KOPT-K1 (cell line): Measurements from ENCODE around the gene ZNF628.

Experiments used
- H3K27ac ChIP-seq: fragments of 200-600 bp; sonication (generic); 2 replicates; pipeline ENCODE4 v1.5.1; 2016; ENCODE audit warnings: antibody characterized with exemption, mild to moderate bottlenecking, low read depth, low read length; ENCODE audit not compliant: poor library complexity, severe bottlenecking
- H3K36me3 ChIP-seq: fragments of 200-600 bp; sonication (generic); 2 replicates; pipeline ENCODE4 v1.5.1; 2017; ENCODE audit warnings: antibody characterized with exemption, mild to moderate bottlenecking, low read length, moderate library complexity; ENCODE audit not compliant: insufficient read depth
- H3K9me3 ChIP-seq: fragments of 200-600 bp; sonication (generic); 2 replicates; pipeline ENCODE4 v1.5.1; 2017; ENCODE audit warnings: antibody characterized with exemption, low read length, mild to moderate bottlenecking; ENCODE audit not compliant: insufficient read depth, poor library complexity, severe bottlenecking

ZNF628 gene

DNA sequence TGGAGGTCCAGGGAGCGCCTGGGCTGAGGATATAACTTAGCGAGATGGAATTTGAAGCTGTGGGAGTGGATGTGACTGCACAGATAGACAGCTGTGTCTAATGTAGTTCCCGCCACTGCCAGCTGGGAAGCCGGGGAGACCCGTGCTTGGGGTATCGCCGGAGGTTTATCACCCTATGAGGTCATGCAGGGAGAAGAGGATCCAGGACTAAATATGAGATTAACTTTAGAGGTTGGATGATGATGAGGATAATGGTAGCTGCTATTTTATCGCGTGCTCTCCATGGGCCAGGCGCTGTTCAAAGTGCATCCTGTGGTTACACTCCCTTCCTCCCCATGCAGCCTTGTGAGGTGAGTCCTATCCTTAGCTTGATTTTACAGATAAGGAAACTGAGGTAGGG is 31.7 kb downstream of the ZNF628 start:
- Histone ChIP-seq H3K27ac (no peak overlapping the region), H3K36me3 (no peaks in the 10 kb centered on the region), H3K9me3 (no peaks in the 10 kb centered on the region)

DNA sequence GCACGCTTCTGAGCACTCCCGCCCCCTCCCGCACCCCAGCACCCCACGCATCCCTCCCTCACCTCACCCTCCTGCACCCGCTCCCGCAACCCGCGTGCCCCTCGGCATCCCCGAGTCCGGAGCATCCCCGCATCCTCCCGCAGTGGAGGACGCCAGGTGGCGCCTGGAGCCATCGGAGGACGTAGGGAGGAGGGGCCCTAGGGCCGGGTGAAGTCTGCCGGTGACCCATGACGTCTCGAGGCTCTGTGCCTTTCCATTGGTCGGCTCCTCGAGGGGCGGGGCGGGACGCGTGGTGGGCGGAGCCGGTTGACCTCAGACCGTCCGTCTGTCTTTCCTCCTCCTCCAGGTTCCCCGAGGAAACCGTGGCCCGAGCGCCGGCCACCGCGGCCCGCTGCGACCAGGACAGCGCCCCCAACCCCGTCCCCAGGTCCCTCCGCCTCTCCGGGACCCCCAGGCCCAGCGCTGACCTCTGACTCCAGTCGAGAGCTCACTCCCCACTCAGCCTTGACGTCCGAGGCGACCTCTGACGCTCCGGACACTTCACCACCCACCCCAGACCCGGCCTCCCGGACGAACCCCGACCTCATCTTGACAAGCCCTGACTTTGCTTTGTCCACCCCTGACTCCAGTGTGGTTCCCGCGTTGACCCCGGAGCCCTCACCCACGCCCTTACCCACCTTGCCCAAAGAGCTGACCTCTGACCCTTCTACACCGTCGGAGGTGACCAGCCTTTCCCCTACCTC is 40.6 kb downstream of the ZNF628 start:
- Histone ChIP-seq H3K36me3 (no peaks in the 10 kb centered on the region), H3K9me3 (no peaks in the 10 kb centered on the region), H3K27ac (no peak overlapping the region)

DNA sequence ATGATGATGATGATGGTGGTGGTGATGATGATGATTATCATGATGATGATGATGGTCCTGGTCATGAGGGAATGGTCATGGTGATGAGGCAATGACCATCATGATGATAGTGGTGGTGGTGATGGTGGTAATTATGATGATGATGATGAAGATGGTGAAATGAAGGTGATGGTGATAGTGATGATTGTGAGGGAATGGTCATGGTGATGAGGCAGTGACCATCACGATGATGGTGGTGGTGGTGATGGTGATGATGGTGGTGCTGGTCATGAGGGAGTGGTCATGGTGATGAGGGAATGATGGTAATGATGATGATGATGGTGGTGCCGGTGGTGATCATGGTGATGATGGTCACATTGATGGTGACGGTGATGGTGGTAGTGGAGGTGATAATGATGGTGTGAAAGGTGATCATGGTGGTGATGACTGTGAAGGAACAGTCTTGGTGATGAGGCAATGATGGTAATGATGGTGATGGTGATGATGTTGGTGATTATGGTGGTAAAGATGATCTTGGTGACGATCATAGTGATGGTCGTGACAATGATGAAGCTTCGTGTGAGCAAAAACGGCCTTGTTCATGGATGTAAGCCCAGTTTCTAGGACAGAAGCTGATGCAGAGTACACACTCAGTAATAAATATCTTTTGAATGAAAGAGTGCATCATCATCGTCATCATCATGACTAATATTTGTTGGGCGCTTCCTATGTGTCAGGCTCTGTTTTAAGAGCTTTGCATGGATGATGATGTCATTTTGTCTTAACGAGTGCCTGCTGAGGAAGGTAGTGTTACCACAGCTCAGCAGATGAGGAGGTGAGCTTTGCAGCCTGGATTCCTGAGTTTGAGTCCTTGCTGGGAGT is 43.3 kb downstream of the ZNF628 start:
- no peak overlapping the region for H3K27ac ChIP-seq

DNA sequence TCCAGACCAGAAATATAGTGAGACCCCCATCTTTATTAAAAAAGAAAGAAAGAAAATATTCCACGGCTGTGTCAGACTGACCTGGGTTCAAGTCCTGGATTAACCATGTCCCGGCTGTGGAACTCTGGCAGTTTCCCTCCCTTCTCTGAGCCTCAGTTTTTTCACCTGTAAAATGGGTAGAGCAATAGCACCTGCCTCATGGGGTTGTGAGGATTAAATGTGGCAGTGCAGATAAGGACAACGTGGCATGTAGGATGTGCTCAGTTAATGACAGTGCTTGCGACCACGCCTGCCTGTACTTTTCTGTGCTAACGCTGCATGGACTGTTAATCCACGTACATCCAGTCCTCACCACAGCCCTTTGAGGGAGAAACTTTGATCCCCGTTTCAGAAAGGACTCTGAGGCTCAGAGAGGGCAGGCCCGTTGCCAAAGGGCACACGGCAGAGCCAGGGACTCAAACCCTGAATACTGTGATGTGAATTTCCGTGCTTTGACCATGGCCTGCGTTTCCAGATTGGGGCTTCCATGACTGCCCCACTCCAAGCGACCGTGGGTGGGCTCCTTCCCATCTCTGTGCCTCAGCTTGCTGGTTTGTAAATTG is 44.4 kb downstream of the ZNF628 start:
- no peaks in the 10 kb centered on the region for H3K9me3 ChIP-seq
- no peaks in the 10 kb centered on the region for H3K36me3 ChIP-seq
- H3K27ac ChIP-seq, result no peak overlapping the region

More for the DNA sequence above, 43.3 kb downstream of the ZNF628 start:
- Histone ChIP-seq H3K36me3 (no peaks in the 10 kb centered on the region), H3K9me3 (no peaks in the 10 kb centered on the region)

DNA sequence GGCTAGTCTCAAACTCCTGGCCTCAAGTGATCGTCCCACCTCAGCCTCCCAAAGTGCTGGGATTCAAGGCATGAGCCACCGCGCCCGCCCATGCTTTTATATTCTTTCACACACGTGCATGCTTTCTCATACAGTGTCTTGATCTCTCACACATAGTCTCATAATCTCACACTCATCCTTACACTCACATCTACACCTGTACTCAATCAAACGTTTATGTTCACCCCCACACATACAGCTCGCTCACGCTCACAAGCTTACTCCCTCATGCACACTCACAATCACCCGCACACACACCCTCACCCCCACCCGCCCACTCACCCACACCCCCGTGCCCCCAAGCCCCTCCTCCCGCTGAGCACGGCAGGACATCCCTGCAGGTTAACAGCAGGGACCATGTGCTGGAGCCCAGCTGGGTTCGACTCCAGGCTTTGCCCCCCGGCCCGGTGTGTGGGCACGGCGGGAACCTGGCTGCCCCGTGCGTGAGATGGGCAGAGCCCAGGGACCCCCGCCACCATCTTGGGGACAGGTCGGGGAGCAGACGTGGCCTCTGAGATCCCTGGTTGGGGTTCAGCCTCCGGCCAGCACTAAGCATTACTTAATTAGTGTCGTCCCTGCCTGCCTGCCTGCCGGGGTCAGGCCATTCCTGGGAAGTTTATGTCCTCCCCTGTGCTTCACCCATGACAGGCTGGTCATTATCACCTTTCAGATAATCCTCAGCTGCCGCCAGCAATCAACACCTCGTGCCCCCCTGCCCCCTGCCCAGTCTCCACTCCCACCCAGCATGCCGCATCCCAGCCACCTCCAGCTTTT is 49.1 kb downstream of the ZNF628 start:
- Histone ChIP-seq H3K36me3 (no peaks in the 10 kb centered on the region), H3K9me3 (peaks cover 11% of the 10 kb centered on the region), H3K27ac (no peak overlapping the region)

DNA sequence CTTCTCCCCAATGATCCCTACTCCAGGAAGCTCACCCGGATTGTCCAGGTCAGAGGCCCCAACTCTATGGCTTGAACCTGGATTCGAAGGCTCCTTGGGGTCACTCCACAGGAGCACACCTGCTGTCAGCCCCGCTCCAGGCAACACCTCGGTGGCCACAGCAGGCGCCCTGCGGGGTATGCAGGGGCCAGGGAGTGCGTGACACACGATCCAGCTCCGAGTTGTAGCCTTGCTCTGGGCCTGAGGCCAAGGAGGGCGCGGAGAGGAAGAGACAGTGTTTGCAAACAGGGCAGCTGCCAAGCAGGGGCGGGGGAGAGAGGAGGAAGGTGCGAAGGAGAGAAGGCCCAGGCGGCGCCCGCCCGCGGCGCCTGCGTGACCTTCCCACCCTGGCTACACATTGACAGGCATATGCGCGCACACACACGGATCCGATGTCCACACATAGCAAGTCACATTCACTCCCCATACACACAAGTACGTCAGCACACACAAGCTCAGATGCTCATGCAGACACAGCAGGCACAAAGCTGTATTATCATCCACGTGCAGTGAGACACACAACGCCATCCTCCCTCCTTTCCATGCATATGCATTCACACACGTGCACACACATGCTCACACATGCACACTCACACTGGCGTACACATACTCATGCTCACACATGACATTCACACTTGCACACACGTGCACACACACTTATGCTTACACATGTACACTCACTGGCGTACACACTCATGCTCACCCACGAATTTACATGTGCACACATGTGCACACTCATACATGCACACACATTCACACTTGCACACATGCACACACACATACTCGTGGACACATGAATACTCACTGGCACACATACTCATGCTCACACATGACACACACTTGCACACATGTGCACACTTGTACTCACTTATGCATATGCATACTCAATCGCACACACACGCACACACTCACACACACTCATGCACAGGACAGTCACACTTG is 50.1 kb downstream of the ZNF628 start:
- peaks cover 11% of the 10 kb centered on the region for H3K9me3 ChIP-seq
- no peak overlapping the region for H3K27ac ChIP-seq
- no peaks in the 10 kb centered on the region for H3K36me3 ChIP-seq

DNA sequence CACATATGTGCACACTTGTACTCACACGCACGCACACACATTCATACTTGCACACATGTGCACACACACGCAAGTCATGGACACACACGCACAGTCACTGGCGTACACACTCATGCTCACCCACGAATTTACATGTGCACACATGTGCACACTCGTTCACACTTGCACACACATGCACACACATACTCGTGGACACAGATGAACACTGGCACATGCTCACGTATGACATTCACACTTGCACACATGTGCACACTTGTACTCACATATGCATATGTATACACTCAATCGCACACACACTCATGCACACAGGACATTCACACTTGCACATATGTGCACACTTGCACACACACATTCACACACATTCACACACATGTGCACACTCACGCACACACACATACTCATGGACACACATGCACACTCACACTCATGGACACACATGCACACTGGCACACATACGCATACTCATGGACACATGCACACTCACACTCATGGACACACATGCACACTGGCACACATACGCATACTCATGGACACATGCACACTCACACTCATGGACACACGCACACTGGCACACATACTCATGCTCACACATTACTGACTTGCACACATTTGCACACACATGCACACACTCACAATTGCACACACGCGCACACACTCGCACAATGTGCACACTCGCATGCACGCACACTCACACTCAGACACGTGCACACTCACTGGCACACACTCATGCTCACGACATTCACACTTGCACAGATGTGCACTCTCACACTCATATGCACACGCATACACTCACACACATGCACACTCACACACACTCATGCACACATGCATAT is 51.0 kb downstream of the ZNF628 start:
- H3K9me3 ChIP-seq, result peaks cover 11% of the 10 kb centered on the region
- H3K36me3 ChIP-seq, result no peaks in the 10 kb centered on the region
- H3K27ac ChIP-seq, result no peak overlapping the region

DNA sequence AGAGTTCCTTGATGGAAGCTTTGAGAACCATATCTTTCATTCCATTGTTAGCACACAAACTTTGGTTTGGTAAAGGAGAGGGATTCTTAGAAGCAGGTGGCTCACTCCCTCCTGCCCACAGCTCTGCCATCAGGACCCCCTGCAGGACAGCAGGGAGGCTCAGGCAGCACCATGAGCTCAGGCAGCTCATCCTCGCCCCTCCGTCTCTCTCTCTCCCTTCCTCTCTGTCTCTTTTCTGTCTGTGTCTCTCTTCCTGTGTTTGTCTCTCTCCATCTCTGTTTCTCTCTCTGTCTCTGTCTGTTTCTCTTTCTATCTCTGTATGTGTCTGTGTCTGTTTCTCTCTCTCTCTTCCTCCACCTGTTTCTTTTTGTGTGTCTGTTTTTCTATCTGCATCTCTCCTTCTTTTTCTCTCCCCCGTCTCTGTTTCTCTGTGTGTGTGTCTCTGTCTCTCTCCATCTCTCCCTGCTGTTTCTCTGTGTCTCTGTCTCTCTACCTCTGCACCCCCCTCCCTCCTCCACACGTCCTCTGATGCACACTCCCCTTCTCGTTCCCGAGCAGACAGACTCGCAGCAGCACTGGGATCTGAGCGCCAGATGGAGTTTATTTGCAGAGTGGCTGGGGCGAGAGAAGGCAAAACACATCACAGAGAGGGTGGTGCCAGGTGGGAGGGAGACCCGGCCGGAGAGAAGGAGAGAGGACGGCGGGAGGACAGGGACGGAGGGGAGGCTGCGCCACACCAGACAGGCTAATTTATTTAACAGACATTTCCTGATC is 51.8 kb downstream of the ZNF628 start:
- Histone ChIP-seq H3K27ac (no peak overlapping the region), H3K36me3 (no peaks in the 10 kb centered on the region)

DNA sequence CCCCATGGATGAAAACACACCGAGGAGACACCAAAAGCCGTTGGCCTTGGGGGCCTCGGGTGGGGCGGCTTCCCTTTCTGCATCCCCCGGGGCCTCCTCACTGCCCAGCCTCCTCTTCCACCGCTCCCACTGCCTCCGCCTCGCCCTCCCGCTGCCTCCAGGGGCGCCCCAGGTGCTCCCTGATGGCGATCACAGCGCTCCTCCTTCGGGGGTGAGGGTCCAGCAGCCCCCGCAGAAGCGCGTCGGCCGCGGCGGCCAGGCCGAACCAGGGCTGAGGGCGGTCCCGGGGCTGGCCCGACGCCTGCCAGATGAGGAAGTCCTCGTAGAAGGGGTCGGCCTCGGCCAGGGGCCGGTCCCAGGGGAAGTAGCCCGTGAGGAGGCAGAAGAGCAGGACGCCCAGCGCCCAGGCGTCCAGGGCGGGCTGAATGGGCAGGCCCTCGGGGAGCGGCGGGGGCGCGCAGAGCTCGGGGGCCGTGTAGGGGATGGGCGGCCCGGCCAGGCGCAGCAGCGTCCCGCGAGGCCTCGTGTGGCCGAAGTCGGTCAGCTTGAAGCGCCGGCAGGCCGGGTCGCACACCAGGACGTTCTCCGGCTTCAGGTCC is 53.3 kb downstream of the ZNF628 start:
- H3K27ac ChIP-seq, result no peak overlapping the region
- no peaks in the 10 kb centered on the region for H3K36me3 ChIP-seq
- peaks cover 11% of the 10 kb centered on the region for H3K9me3 ChIP-seq

More for the DNA sequence above, 51.8 kb downstream of the ZNF628 start:
- H3K9me3 ChIP-seq, result peaks cover 11% of the 10 kb centered on the region

DNA sequence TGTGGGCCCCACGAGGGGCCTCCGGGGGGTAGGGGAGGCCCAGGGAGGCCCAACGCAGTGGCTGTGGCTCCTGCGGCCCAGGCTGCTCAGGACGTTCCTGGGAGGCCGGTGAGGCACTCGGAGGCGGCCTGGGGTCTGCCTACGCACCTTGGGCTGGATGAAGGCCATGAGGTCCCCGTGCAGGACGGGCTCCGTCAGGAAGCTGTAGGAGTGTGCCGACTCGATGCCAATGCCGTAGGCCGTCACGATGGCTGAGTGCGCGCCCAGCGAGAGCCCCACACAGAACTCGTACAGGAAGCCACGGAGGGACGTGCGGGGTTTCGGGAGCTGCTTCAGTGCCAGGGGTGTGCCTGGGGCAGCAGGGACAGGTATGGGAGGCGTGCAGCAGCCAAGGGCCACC is 54.6 kb downstream of the ZNF628 start:
- Histone ChIP-seq H3K36me3 (no peaks in the 10 kb centered on the region), H3K27ac (no peak overlapping the region), H3K9me3 (peaks cover 11% of the 10 kb centered on the region)
